Left ventricle myocardium superior (tissue), 1 donor: ENCODE results near the gene COL27A1. TPM values are rescaled to one million over a fixed set of nuclear protein-coding genes. Genes with fewer than 3 reads are reported as not detected.

Experiments
- ATAC-seq: fragments of 200-7000 bp; cut with Tn5 transposase; one replicate; pipeline ENCODE4 v1.9.1; 2020; ENCODE audit warnings: mild to moderate bottlenecking, moderate library complexity
- DNase-seq: peaks from one replicate; pipeline ENCODE4 v3.0.0-alpha.2; 2020
- intact Hi-C: fragments of 100-400 bp; cut with micrococcal nuclease; formaldehyde crosslinking; loops from one replicate; pipeline ENCODE4 v1.11.0; 2022
- total RNA-seq: library from RNA; stranded (reverse); fragmentation: NEBNext Ultra II Directional; extraction: Animal tissue kit (Norgen Biotek cat#: 25700); gene quantifications from one replicate; pipeline ENCODE4 v1.2.1, GENCODE V29; 2021
- donor health status: DM: no; HTN: yes; CAD: no; lungs with severe emphysema.

Gene COL27A1
- total RNA-seq, 1 donor from 2014 or later = 11.0 TPM

DNA sequence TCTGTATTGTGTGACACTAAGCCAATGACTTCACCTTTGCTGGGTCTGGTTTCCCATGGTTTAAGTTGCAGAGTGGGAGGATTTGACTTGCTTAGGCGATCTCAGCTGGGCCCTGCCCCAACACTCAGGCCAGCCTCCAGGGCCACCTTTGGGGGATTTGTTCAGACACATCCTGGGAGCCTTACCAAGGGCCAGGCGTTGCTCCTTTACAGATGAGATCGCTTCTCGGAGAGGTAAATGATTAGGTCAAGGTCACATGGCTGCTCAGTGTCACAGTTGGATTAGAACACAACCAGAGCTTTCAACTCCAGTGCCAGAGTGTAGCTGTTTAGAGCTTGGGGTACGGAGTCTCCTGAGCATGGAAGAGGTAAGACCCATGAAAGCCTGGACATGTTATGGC lies 57.5 kb downstream of the COL27A1 start:
- DNase-seq (peak; percentile 19), ATAC-seq (no peak)
- intact Hi-C loops = no loop called here

DNA sequence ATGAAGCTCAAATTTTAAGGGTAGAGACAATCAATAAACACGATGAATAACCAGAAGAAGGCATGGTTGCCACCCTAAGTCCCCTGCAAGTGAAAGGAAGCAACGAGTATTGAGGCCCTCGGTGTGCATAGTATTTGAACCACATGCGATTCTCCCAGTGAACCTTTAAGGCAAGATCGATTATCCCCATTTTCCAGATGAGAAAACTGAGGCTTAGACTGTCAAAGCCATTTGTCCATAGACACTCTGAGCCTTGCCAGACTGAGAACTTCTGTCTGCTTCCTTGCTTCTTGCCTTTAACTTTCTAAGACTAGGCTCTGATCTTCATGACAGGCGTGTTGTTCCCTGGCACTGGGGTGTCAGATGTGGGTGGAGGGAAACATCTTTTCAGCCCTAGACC lies 58.2 kb downstream of the COL27A1 start:
- DNase-seq (no peak), ATAC-seq (no peak)
- intact Hi-C loops = no loop called here

DNA sequence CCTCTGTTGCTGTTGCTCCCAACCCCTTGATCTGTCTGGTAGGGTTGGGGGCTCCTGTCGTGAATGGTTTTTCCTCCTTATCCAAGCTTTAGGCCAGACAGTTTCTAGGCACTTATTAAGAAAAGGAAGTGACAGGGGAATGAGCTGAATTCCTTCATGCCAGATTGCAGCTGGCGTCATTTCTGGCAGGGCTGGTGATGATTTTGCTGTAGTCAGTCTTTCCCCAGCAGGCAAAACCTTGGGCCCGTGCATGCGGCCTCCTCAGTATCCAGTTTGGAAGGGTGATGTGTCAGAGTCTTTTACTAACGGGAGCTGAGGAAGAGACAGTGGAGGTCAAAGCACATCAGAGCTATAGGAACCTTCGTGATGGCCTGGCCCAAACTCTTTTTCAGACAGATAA lies 58.8 kb downstream of the COL27A1 start:
- ATAC-seq (peak; percentile 29), DNase-seq (peak; percentile 63)
- intact Hi-C loops = no loop called here

DNA sequence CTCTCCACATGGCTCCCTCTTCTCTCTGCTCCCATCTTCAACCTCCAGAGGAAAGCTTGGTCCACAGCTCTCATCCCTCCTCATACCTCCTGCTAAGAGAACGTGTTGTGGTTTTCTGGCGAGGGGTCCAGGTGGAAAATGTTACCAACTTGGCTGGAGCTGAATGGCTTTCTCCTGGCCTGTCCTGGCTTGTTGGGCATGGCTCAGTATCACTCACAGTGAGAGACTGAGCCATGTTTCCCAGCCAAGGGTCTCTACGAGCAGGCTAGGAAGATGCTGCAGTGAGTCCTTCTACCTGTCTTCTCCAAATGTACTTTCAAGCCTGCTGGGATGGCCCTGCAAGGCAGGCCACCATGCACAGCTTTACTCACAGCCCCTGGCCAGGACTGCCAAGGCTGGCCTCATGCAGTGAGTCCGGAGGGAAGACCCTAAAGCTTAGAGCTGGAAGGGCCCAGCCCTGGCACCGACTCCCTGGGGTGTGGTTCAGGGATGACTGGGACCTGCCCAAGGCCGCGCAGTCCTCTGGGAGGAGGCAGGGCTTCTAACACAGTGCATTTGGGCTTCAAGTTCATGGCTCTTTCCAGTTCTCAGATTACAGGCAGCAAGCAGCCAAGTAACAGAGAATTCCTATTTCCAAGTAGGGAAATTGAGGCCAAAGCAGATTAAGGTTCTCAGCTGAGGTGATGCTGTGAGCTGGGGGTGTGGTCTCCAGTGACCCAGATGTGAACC lies 59.5 kb downstream of the COL27A1 start:
- ATAC-seq (peak; percentile 27), DNase-seq (no peak)
- intact Hi-C loops = no loop called here

DNA sequence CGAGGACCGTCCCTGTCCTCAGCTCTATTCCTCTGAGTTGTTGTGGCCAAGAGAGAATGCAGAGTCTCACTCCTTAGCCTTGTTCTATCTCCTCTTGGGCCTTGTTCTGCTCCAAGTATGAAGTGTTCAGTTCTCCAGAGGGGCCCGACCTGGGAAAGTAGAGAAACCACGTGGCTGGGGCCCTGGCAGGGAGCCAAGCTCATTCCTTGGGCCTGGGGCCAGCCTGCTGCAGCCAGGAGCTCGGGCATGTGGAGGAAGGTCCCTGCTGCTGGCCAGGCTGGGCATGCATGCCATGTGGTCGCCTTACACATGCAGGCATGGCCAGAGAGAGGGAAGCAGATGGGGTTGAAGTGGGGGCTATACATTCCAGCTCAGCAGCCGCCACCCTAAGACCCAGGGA lies 60.7 kb downstream of the COL27A1 start:
- intact Hi-C loops = no loop called here
- ATAC-seq (peak; percentile 80), DNase-seq (peak; percentile 82)

DNA sequence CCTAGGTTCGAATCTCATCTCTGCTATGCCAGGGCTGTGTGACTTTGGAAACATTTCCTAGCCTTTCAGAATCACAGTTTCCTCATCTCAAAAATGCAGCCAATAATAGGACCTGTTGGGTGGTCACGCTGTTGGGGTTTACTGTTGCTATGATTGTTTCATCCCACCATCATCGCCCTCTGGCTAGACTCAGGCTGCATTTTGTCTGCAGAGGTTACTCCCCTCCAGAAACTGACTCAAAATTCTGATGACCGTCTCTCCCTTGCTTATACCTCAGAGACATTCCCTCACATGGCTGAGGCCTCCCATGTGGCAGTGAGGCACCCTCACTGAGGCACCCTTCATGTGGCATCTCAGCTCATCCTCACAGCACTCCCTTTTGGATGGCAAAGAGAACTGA lies 61.6 kb downstream of the COL27A1 start:
- ATAC-seq (no peak), DNase-seq (no peak)
- intact Hi-C loops = no loop called here

DNA sequence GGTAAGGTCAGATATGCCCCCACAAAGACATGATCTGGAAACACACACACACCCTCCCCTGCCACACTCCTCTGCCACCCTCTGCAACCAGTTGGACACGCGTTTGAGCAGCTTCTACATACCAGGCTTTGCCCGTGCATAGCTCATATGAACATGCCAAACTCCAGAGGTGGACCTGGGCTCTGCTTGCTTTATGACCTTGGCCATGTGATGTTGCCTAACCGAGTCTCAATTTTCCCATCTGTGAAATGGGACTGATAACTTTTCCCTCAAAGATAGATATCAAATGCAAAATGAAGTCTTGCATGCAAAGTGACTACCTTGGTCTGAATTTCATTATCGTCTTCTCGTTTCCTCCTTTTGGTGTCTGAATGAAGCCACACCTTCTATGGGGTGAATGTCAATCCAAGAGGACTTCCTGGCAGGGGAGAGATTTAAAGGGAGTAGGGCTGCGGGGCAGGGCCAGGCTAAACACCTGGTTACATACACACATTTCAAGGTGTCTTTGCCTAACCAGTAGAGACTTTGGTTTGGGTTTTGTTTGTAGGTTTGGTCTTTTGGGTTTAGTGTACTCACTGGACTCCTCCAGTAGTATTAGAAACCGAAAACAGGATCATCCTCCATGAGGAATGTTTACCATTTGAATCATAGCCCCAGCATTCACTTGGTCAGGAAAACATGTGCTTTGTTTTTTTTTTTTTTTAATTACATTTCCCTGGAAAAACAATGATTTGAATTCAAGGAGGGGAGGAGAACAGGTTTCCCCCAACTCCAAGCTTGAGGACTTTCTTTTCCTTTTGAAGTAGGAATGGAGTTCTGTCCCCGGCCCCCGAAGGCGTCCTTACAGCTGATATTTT lies 63.2 kb downstream of the COL27A1 start:
- DNase-seq (no peak), ATAC-seq (no peak)
- intact Hi-C loops = no loop called here

DNA sequence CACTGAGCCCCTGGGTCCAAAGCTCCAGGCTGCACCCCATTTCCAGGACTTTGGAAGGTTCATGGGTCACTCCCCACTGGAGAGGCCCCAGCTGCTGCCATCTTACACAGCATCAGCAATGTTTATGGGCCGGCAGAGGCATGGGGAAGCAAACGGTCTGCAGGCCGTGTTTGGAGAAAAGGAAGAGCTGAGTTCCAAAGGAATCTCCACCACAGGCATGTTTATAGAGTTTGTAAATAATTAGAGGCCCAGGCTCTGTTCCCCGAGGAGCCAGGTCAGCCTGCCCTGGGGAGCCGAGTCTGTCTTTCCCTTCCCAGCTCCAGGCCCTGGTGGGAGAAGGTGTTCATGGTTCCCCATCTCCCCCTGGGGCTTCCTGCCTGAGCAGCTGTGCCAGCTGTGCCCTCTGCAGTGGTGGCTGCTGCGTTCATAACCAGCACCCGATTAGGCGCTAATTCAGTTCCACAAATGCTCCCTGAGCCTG lies 64.8 kb downstream of the COL27A1 start:
- no peak for DNase-seq
- ATAC-seq = no peak
- intact Hi-C loops = no loop called here

DNA sequence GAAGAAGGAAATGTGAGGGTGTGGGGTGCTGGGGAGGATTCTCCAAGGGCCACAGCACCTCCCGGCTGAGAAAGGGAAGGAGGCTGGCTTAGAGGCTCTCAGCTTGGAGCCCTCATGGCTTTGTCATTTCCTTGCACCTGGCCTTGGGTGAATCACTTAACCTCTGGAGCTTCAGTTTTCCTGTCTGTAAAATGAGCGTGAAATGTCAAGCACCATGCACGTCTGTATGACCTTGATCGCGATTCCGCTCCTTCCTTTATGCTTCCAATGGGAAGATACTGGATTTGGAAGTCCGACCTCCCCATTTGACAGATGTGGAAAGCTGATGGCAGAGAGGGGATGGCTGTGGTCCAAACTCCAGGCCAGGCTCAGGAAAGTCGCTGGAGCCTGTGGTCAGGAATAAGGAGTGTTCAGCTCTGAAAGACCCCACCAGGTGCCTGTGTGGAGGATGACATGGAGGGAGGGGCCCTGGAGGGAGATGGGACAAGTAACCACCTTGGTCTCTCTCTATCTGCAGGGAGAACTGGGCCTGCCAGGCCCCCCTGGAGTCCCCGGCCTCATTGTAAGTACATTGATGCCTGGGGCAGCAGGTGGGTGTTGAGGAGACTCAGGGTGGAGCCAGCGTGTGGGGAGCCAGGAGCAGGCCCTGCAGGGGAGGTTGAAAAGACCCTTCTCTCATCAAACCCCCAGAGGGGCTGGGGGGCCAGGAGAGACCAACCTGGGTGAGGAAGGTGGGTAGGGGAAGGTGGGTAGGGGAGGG lies 66.5 kb downstream of the COL27A1 start:
- ATAC-seq (no peak), DNase-seq (no peak)
- intact Hi-C loops = no loop called here

DNA sequence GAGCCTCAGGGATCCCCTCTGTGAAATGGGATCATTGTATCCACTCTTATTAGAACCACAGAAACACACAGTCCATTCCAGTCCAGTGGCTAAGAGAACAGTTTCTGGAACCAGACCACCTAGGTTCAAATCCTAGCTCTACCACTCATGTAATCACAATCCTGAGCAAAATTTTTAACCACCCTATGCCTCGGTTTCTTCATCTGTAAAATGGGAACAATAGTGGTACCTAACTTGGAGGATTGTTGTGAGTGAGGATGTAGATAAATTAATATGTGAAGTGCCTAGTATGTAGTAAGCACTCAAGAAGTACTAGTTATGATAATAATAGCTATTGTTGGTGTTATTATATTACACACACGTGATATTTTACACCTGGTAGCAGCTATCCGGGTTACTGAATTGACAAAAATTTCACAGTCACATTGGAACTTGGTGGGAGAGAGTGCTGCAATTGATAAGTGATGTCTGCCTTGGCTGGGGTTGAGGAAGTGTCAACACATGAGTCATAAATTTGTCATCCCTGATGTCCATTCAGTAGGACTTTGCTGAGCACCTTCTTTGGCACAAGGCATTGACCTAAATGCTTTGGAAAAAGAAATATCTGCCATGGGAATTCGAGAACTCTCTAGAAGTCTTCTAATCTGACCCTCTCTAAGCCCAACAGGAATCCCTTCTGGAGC lies 68.4 kb downstream of the COL27A1 start:
- peak; percentile 12 for ATAC-seq
- intact Hi-C loops = no loop called here
- no peak for DNase-seq

DNA sequence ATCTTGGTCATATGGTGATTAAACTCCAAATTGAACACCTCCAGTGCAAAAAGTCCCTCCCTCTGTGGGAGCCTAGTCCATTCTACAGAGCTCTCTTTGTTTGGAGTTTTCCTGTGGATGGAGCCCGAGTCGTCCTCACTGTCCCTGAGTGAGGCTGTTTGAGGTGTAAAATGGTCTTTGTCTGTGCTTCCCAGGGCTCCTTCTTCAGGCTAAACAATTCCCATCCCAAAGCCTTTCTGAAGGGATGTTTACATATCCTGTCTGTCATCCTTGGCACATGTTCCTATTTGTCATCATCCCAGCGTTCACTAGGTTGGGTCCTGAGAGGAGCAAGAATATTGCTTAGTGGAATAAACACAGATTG lies 68.9 kb downstream of the COL27A1 start:
- DNase-seq (no peak), ATAC-seq (peak; percentile 55)
- intact Hi-C loops = no loop called here

DNA sequence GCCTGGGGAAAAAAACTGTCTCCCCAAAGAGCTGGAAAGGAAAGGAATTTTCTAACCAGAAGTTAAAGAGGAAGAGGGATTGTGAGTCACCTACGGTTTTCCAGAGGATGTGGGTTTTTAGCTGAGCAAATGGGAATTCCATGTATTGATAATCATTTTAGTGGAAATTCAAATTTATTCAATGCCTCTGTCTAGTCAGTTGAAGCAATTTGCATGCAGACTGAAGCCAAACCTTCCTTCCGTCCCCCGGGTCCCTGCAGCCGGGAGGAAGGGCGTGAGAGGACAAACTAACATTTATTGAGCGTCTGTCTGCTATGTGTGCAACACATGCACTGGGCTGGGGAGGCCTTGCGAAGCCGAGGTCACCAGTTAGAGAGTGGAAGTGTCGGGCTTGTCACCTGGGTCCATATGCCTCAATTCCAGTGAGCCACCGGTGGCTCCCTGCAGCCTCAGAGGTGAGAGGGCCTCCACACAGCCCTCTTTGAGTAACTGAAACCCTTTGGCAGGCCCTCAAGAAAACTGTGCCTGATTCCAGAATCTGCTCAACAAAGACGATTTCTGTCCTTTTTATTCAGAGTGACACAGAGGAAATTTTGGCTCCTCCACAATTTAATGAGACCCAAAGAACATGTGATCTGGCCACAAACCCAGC lies 70.3 kb downstream of the COL27A1 start:
- intact Hi-C loops = no loop called here
- ATAC-seq (peak; percentile 44), DNase-seq (no peak)

DNA sequence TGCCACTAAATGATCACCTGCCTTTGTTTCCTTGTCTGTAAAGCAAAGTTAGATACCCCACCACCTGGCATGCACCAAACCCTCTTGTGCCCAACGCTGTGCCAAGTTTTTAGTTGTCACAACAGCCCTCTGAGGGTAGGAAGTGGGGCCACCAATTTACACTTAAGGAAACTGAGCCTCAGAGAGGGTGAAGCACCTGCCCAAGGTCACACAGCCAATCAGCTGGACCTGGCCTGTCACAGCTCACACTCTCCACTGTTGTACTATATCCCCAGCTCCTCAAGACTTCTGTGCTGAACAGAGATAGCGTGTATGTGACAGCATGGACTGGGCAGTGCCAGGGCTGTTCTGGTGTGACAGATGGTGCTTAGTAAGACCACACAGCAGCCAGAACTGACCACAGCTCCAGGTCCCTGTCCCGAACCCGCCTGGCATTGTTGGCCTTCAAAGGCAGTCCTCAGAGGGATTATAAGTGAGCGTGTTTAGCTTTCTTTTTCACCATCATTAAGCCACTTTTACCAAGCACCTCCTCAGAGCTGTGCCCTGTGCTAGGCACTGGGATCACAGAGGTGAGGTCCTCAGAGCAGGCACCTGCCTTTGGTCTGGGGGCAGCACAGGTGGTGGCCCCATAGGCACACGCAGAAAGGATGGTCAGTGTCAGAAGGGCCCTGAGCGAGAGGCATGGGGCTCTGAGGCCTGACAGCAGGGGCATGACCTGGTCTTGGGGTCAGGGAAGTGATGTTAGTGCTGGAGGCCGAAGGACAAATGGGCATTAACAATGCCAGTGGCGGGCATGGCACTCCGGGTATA lies 71.1 kb downstream of the COL27A1 start:
- DNase-seq = no peak
- no peak for ATAC-seq
- intact Hi-C loops = no loop called here

DNA sequence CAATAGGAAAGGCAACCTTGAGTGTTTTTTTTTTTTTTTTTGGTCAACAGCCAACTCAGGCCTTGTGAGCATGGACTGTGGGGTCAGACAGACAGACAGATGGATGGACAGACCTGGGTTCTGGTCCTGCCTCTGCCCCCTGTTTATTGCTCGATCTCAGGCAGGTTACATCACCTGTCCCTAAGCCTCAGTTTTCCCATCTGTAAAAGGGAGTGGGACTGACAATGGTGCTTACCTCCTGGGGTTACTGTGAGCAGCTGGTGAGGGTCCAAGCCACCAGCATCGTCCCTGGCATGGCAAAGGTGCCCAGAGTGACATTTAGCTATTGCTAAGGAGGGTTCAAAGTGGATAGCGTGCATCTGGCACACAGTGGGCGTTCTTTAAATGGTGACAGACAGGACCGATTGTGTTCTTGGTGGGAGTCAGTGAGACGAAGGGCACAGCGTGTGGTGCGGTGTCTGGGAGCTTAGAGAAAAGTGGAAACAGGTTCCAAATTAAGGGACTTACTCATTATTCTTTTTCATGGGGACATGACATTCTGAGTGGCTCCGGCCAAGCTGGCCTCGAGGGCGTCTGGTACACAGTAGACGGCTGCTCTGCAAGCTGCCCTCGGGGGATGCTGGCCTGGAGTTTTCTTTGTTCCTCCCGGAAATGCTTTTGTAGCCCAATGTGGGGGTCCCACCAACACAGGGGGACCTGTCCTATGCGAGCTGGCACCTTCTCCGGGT lies 72.1 kb downstream of the COL27A1 start:
- intact Hi-C loops = no loop called here
- DNase-seq (no peak), ATAC-seq (no peak)

DNA sequence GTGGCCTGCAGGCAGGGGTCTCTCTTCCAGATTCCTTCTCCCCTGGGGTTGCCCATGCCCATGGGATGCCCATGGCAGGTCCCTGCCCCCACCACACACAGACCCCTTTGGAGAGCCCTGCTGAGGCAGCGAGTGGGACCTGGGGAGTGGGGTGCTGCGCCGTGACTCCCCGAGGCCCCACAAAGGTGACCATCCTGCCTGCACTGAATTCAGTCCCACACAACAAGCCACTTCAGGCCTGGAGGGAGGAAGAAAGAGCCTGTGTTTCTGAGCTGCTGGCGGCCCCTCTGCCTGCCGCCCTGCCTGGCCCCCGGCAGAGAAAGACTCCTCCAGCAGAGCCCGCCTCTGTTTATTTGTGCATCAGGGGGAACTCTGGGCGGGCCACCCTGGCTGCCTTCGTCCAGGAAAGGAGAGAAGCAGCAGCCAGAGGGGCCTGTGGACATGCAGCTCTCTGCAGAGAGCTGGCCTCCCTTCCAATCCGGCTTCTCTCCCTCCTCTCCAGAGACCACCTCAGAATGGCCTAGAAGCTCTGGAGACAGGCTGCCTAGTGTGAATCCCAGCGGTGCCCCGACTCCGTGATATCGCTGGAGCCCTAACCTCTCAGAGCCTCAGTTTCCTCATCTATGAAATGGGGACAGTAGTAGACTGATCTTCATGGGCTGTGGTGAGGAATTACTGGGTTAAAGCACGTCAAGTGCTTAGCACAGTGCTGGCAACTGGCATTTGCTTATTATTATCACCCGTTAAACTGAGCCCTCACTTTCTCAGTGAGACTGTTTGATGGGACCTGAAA lies 72.9 kb downstream of the COL27A1 start:
- DNase-seq = no peak

DNA sequence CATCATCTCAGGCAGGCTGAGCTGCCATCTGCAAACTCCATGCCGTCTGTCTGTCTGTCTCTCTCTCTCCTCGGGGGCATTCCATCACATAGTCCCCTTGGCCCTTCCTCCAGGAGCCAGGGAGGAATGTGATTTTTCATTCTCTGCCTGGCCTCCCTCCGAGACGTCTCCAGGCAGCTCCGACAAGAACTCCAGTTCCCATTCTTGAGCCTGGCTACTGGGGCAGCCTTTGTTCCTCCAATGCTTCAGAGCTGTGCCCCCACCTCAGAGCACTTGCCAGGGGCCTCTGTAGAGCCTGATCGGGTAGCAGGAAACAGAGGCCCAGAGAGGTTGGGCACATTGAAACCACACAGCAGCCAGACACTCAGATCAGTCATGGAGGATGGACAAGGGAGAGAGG lies 74.0 kb downstream of the COL27A1 start:
- intact Hi-C loops = no loop called here
- no peak for DNase-seq
- no peak for ATAC-seq

More for the DNA sequence above, 72.9 kb downstream of the COL27A1 start:
- no peak for ATAC-seq
- intact Hi-C loops = no loop called here

DNA sequence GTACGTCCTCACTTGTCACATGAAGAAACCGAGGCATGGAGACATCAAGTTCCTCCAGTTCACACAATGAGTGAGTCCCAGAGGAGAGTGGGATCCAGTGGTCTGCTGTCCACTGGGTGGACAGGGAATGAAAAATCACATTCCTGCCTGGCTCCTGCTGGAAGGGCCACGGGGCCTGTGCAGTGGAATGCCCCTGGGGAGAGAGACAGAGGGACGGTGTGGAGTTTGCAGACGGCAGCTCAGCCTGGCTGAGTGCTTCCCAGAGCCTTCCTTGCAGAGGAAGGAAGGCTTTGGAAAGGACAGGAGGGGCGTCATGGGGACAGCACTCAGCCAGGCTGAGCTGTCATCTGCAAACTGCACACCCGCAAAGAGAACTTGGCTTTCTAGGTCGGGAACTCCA lies 74.7 kb downstream of the COL27A1 start:
- intact Hi-C loops = no loop called here
- DNase-seq (no peak), ATAC-seq (no peak)
